GM04503 (cell line): ENCODE results near the gene RIT2.
"Not testable (repeated sequence)": the region's sequence is repeated elsewhere in the genome, so short reads cannot be mapped to it uniquely, and the experiment has no call there.

Source experiments
- DNase-seq: peaks from one replicate; pipeline ENCODE4 v3.0.0-alpha.2; 2012; ENCODE audit warnings: low read depth

RIT2 gene

GRCh38 chr18:42756214-42756613 is 359.3 kb downstream of the RIT2 start:
- DNase-seq: no peak

- no peak for DNase-seq
Observed at GRCh38 chr18:42752916-42753315, 362.6 kb downstream of the RIT2 start.

- no peak for DNase-seq
Observed at GRCh38 chr18:42746794-42747193, 368.7 kb downstream of the RIT2 start.

DNA sequence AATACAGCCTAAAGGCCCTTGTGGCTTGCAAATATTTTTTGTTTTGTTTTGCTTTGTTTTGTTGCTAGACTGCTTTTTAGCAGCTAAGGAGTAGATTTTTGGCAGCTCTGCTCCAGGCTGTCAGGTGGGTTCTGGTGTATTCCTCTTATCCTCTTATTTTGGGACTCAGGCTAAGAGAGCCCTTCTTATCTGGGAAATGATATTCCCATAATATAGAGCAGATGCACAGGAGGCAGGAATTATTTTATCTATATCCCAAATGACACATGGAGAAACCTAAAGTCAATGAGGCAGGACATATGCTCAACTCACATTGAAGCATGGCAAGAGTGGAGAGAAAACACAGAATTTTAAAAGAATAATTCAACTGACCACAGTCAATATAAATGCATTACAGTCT is 369.6 kb downstream of the RIT2 start:
- DNase-seq: no peak

- no peak for DNase-seq
Observed at GRCh38 chr18:42745171-42745570, 370.3 kb downstream of the RIT2 start.

GRCh38 chr18:42743373-42744138 is 371.9 kb downstream of the RIT2 start:
- DNase-seq: no peak

DNA sequence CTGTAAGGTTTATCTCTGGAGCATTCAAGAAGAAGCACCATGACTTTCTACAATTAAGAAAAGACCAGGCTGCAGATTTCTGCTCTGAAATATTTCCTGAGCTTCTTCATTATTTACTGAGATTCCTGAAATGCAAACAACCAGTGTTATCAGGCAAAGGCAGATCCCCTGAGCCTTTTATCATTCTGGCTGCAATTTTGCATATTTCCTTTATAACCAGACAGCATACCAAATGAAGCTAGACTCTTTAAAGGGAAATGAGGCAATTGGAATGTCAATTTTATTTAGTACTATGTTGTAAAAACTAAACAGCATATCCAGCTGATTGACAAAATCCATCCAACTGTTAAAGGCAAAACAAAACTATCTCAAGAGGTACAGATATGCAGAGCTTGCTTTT is 372.5 kb downstream of the RIT2 start:
- no peak for DNase-seq

DNA sequence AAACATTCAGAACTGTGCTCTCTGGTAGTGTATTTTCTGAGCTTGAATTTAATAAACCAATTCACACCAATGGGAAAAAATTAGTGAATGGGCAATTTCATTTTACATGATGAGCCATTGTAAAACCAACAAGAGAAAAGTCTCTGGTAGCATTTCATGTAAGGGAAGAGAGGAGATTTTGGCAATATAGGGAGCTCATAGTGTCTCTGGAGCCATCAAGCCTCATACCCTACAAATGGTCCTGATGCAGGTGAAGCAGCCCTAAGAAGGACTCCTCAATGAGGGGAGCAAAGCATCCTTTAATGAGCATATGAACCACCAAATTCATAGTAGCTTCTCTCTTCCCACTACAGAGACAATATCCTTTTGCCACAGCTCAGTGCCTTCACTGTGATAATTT is 373.0 kb downstream of the RIT2 start:
- DNase-seq: no peak

GRCh38 chr18:42741805-42742347 is 373.6 kb downstream of the RIT2 start:
- DNase-seq: not testable (repeated sequence)

DNA sequence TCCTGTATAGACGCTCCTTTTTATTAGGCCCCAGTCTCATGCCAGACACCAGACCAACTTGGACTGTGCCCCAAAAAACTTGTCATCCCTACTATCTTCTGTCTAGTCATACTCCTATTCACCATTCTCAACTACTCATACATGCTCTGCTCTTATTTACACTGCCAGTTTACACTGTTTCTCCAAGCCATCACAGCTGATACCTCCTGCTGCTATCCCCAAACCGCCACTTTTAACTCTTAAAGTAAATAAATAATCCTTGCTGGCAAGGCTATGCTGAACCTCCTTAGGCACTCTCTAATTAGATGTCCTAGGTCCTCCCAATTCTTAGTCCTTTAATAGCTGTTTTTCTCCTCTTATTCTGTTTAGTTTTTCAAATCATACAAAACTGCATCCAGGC is 374.2 kb downstream of the RIT2 start:
- not testable (repeated sequence) for DNase-seq

DNA sequence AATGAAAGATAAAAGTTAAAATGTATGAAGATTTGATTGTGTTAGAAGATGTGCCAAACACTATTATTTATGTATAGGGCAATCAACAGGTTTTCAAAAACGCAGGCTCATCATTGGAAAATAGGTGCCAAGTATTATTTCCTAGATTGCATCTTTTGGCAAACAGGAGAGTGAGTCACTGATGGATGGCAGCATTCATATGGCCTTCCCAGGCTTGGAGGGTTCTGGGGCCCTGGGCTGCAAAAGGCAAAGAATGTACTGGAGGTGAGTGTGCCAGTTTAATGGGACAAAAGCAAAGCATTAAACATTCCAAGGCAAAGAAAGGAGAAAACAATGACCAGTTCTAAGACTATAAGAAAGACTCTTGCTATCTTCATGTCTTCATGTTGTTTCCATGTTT is 379.4 kb downstream of the RIT2 start:
- no peak for DNase-seq

GRCh38 chr18:42734520-42734919 is 381.0 kb downstream of the RIT2 start:
- DNase-seq: no peak

DNA sequence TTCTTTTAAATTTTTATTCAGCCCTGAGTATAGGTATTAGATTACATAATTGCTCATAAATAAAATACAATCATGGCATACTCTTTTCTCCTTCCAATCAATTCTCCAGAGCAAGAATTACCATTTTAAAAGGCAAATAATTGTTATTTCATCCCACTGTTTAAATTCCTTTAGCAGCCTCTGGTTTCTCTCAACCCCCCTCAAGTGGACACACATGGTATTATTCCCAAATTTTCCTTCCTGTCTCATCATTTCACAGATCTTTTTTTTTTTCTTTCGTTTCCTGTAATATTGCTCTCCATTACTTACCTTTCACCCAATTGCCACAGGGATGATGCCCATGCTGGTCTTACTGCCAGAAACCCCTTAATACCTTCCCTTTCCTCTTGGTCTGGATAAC is 385.2 kb downstream of the RIT2 start:
- no peak for DNase-seq

- no peak for DNase-seq
Observed at GRCh38 chr18:42719221-42719620, 396.3 kb downstream of the RIT2 start.

DNA sequence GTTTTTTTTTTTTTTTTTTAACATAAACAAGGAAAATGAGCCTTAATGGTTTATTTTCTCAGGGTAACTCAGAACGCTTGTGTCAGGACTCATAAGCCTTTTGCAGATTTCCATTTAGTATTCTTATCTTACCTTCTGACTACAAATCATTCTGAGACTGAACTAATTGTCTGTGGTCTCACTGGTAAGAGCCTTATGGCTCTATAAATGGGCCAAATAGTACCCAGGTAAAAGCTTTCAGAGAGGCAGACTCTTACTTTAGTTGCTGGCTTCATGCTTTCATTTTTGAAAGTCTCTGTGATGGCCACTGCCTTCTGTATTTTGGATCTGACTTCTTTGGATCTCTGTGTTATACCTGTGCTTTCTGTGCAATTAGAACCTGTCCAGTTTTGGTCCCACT is 403.4 kb downstream of the RIT2 start:
- no peak for DNase-seq

- DNase-seq: no peak
Observed at GRCh38 chr18:42707080-42707479, 408.4 kb downstream of the RIT2 start.

DNA sequence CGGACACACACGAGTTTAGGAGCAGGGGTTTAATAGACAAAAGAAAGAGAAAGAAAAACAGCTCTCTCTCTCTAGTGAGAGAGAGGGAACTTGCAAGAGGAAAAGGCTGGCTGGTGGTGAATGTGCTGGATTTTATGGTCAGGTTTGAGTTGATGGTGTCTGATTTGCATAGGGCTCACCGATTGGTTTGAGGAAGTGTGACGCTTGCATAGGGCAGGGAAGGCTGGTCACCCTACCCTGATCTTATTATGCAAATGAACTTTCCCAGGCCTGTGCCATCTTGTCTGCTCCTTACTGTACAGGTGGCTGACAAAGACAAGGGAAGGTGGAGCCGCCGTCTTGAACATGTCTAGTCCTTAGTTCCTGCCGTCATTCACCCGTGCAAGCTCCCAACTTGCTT is 408.9 kb downstream of the RIT2 start:
- no peak for DNase-seq

- DNase-seq: no peak
Observed at GRCh38 chr18:42706029-42706608, 409.4 kb downstream of the RIT2 start.
